ENCODE measurements around the gene THADA.
"Not testable (repeated sequence)": the region's sequence is repeated elsewhere in the genome, so short reads cannot be mapped to it uniquely, and the experiment has no call there.

THADA gene

GRCh38 chr2:43636621-43637020 is 40.8 kb upstream of the THADA start:
- TF ChIP-seq, protein P1, sequence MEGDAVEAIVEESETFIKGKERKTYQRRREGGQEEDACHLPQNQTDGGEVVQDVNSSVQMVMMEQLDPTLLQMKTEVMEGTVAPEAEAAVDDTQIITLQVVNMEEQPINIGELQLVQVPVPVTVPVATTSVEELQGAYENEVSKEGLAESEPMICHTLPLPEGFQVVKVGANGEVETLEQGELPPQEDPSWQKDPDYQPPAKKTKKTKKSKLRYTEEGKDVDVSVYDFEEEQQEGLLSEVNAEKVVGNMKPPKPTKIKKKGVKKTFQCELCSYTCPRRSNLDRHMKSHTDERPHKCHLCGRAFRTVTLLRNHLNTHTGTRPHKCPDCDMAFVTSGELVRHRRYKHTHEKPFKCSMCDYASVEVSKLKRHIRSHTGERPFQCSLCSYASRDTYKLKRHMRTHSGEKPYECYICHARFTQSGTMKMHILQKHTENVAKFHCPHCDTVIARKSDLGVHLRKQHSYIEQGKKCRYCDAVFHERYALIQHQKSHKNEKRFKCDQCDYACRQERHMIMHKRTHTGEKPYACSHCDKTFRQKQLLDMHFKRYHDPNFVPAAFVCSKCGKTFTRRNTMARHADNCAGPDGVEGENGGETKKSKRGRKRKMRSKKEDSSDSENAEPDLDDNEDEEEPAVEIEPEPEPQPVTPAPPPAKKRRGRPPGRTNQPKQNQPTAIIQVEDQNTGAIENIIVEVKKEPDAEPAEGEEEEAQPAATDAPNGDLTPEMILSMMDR (IDR thresholded peaks at IDR 0.05; ENCODE audit: low read depth, low read length), result no peak

GRCh38 chr2:43636153-43636552 is 40.3 kb upstream of the THADA start:
- not testable (repeated sequence) for H3K27me3 ChIP-seq (ENCODE audit: insufficient read depth, low read depth, severe bottlenecking); H3K27ac ChIP-seq; H3K36me3 ChIP-seq; H3K4me3 ChIP-seq (ENCODE audit: low read depth, low read length); DNase-seq; H3K9me3 ChIP-seq (ENCODE audit: severe bottlenecking)

More at GRCh38 chr2:43636621-43637020, 40.8 kb upstream of the THADA start:
- Histone ChIP-seq H3K9me3 (ENCODE audit: severe bottlenecking) (peaks cover 8% of the 10 kb centered on the region), H3K27me3 (ENCODE audit: insufficient read depth, low read depth, severe bottlenecking) (no peaks in the 10 kb centered on the region), H3K4me3 (ENCODE audit: low read depth, low read length) (peak overlapping the region; percentile 87), H3K27ac (no peak overlapping the region), H3K36me3 (no peaks in the 10 kb centered on the region)
- peak; percentile 48 for DNase-seq

GRCh38 chr2:43634604-43635306 is 38.9 kb upstream of the THADA start:
- H3K36me3 ChIP-seq, result no peaks in the 10 kb centered on the region
- no peak overlapping the region for H3K4me3 ChIP-seq (ENCODE audit: low read depth, low read length)
- H3K9me3 ChIP-seq (ENCODE audit: severe bottlenecking), result peaks cover 5% of the 10 kb centered on the region
- H3K27me3 ChIP-seq (ENCODE audit: insufficient read depth, low read depth, severe bottlenecking), result no peaks in the 10 kb centered on the region
- DNase-seq, result no peak
- H3K27ac ChIP-seq, result peak overlapping the region; percentile 3
- TF ChIP-seq, protein P1 (IDR thresholded peaks at IDR 0.05; ENCODE audit: low read depth, low read length), result no peak

- no peak for DNase-seq
- Histone ChIP-seq H3K9me3 (ENCODE audit: severe bottlenecking) (no peaks in the 10 kb centered on the region), H3K27ac (no peak overlapping the region), H3K4me3 (ENCODE audit: low read depth, low read length) (no peak overlapping the region), H3K36me3 (no peaks in the 10 kb centered on the region), H3K27me3 (ENCODE audit: insufficient read depth, low read depth, severe bottlenecking) (no peaks in the 10 kb centered on the region)
- TF ChIP-seq, protein P1 (IDR thresholded peaks at IDR 0.05; ENCODE audit: low read depth, low read length), result no peak
These were observed 35.9 kb upstream of the THADA start for GRCh38 chr2:43631618-43632317.

DNA sequence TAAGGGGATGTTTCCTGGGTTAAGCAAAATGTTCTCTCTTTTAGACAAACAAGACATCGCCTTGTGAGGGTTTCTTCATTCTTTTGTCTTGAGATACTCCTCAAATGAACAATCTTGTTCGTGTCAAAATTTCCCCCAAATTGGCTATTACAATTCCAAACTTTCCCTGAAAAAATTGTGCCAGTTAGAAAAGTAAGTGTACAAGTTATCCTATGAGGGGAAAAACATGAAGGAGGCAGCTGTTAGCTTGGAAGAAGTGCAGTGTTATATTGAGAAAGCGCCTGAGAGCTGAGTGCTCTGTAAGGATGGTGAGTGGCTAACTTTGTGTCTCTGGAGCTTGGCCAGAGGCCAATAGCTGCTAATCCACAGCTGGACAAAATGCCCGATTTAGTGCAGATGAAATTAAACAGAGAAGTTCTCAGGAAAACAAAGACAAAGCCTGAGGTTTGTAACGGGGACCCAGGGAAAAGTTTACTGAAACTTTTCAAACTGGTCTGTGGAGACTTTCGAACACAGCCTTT is 27.2 kb upstream of the THADA start:
- Histone ChIP-seq H3K36me3 (no peaks in the 10 kb centered on the region), H3K4me3 (ENCODE audit: low read depth, low read length) (no peak overlapping the region), H3K9me3 (ENCODE audit: severe bottlenecking) (peaks cover 6% of the 10 kb centered on the region), H3K27me3 (ENCODE audit: insufficient read depth, low read depth, severe bottlenecking) (no peaks in the 10 kb centered on the region), H3K27ac (no peak overlapping the region)
- DNase-seq, result no peak
- TF ChIP-seq, protein P1 (IDR thresholded peaks at IDR 0.05; ENCODE audit: low read depth, low read length), result no peak

DNA sequence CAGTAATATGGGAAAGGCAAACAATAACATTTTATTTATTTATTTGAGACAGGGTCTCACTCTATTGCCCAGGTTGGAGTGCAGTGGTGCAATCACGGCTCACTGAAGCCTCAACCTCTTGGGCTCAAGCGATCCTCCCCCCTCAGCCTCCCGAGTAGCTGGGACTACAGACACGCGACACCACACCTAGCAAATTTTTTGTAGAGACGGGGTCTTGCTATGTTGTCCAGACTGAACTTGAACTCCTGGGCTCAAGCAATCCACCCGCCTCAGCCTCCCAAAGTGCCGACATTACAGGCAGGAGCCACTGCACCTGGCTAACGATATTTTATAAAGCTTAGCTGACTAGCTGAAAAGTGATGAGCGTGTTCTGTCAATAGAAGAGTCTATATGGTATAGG is 23.7 kb upstream of the THADA start:
- H3K27me3 ChIP-seq (ENCODE audit: insufficient read depth, low read depth, severe bottlenecking), result no peaks in the 10 kb centered on the region
- no peak overlapping the region for H3K27ac ChIP-seq
- H3K4me3 ChIP-seq (ENCODE audit: low read depth, low read length), result no peak overlapping the region
- TF ChIP-seq, protein P1 (IDR thresholded peaks at IDR 0.05; ENCODE audit: low read depth, low read length), result no peak
- peaks cover 8% of the 10 kb centered on the region for H3K9me3 ChIP-seq (ENCODE audit: severe bottlenecking)
- no peak for DNase-seq
- no peaks in the 10 kb centered on the region for H3K36me3 ChIP-seq

Measured in WERI-Rb-1 (cell line).